Fibroblast of skin of back (primary cell): ENCODE results near the gene MSI2. TPM values are rescaled to one million over a fixed set of nuclear protein-coding genes. Genes with fewer than 3 reads are reported as not detected.
"Not testable (repeated sequence)": the region's sequence is repeated elsewhere in the genome, so short reads cannot be mapped to it uniquely, and the experiment has no call there.

Experiments
- DNase-seq: peaks from one replicate; pipeline ENCODE4 v3.0.0-alpha.2; 2013
- polyA plus RNA-seq, 2 experiments: library from polyadenylated mRNA; unstranded; fragments of 120-200 nt; gene quantifications; one replicate each; pipeline ENCODE4 v1.2.1, GENCODE V29; 2013; ENCODE audit not compliant: insufficient read length in 2 of 2

Gene MSI2
- 6.2 TPM for polyA plus RNA-seq (2013, experiment 1 of 2; ENCODE audit: insufficient read length)
- 6.2 TPM for polyA plus RNA-seq (2013, experiment 2 of 2; ENCODE audit: insufficient read length)

DNA sequence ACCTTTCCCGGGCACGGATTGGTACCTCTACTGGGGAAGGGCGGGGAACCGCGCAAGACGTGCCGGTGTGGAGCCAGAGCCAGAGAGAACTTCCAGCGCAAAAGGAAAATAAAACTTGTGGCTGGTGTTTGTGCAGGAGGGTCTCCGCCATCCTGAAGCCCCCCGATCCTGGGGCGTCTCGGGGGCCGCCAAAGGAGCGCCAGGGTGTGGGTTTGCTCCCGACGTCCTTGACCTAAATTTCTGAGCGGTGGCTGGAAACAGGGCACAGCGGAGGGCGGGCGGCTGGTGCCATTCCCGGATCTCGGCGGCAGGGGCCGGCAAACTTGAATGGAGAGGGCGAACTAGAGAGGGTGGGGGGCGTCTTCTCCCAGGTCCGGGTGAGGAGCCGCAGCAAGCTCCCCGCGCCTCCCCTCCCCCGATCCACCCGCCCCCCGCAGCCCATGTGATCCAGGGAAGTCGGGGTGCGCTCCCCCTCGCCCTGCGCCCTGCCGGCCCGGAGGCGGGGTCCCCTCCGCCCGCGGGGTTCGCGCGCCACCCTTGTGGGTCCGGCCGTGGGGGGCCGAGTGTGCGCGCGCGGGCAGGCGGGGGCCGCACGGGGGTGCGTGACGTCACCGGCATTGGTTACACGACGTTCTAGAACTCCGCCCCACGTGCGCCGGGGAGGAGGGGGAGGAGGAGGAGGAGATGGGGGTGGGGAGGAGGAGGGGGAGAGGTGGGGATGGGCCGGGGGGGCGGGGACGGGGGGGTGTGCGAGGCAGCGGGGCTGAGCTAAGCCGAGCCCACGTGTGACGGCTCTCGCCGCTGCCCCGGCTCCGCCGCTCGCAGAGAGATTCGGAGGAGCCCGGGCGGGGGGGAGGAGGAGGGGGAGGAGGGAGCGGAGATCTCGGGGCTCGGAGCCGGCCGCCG, at the start of gene MSI2:
TSS of gene MSI2 (plus strand) at position 748 of the 906 bp plus-strand sequence. CDS start 220 bp downstream, outside the sequence.
- peak; percentile 77 for DNase-seq

DNA sequence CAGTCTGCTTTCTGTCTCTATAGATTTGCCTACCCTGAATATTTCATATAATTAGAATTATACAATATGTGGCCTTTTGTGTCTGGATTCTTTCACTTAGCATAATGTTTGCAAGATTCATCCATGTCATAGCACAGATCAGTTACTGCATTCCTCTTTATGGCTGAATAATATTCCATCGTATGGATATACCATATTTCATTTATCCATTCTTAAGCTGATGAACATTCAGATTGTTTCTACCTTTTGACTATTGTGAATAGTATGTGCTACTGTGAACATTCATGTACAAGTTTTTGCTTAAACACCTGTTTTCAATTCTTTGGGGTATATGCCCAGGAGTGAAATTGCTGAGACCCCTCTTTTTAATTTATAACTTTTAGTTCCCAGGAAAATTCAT, 49.4 kb upstream of the MSI2 start:
- DNase-seq, result no peak

DNA sequence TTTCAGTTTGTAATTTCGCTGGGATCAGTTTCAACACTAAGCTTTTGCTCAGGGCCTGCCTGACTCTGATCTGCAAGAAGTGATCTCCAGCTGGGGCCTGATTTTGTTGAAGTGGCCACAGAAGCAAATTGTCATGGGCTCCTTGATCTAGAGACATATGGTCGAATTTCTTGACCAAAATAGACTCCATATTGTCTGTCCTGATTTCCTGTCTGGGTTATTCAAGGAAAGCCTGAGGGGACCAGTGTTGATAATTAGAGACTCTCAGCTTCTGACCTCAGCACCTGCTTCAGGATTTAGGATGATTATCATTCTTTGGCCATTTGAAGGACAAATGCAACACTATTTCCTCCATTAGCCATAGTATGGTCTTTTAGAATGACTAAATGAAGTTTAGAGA, 48.9 kb upstream of the MSI2 start:
- DNase-seq, result no peak

DNA sequence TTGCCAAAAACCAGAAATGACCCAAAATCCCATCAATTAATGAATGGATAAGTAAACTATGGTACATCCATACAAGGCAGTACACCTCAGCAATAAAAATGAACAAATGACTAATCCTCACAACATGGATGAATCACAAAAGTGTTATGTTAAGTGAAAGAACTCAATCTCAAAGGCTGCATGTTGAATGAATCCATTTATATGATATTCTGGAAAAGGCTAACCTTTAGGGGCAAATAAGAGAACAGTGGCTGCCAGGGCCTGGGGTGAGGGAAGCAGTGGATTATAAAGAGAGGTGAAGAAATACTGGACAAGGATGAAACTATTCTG, 46.1 kb upstream of the MSI2 start:
- no peak for DNase-seq

DNA sequence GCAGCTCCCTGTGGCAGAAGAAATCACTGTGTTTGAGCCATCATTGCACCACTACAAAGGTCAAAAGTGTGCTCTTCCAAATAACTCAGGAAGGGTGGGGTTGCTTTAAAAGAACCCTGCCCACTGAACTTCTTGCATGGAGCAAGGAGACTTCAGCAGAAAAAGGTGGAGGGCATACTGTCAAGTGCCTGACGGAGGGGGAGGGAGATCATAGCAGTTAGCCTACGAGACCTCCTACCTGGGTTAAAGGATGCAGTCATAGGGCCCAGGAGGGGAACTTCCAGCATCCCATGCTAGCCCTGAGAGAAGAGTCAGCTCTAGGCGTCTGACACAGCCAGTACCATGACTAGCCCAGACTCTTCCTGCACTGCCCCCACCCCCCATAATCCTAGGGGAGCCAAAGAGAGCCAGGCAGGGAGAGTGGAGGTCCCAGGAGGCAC, 45.3 kb upstream of the MSI2 start:
- DNase-seq, result peak; percentile 9

DNA sequence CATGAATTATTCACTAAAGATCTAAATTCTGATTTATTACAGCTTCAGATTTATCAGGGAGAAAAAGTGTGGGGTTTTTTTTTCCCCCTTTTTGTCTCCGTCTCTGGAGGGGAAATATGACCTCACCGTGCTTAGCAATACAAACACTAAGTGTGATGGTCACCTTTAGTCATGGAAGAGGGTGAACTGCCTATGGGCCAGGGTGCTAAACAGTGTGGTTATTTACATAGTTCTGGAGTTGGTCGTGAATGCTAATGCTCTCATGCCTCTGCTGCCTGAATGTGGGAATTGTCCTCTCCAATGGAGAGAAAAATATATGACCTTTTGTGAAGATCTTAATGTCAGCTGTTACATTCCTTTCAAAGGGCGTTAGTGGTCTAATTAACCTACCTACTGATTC, 44.8 kb upstream of the MSI2 start:
- peak; percentile 24 for DNase-seq

DNA sequence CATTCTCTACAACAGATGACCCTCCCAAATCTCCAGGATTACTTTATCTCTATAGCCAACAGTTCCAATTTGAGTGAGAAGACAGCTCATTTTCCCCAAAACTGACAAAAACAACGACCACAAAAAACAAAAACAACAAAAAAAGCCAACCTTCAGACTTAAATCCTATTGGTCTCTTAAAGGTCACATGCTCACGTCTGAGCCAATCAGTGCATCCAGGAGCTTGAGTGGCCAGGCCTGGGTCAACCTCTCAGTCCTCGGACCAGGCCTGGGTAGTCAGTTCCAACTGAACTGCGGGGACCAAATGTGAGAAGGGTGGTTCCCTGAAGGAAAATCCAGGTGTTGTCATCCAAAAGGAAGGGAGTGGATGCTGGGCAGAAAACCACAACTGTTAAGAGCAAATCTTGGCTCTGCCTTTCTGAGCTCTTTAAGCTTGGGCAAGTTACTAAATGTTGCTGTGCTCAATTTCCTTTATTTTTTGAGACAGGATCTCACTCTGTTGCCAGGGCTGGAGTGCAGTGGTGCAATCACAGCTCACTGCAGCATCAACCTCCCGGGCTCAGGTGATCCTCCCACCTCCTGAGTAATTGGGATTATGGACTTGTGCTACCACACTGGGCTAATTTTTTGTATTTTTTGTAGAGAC, 43.0 kb upstream of the MSI2 start:
- no peak for DNase-seq

DNA sequence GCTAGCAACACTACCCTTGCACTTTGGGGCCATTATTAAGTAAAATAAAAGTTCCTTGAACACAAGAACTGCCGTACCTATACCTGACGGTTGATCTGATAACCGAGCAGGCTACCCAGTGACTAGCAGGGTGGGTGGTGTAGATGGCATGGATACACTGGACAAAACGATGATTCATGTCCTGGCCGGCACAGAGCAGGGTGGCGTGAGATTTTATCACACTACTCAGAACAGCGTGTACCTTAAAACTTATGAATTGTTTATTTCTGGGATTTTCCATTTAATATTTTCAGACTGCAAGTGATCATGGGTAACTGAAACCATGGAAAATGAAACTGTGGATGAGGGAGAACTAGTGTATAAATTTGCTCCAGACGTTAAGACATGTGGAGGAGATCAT, 41.0 kb upstream of the MSI2 start:
- no peak for DNase-seq

DNA sequence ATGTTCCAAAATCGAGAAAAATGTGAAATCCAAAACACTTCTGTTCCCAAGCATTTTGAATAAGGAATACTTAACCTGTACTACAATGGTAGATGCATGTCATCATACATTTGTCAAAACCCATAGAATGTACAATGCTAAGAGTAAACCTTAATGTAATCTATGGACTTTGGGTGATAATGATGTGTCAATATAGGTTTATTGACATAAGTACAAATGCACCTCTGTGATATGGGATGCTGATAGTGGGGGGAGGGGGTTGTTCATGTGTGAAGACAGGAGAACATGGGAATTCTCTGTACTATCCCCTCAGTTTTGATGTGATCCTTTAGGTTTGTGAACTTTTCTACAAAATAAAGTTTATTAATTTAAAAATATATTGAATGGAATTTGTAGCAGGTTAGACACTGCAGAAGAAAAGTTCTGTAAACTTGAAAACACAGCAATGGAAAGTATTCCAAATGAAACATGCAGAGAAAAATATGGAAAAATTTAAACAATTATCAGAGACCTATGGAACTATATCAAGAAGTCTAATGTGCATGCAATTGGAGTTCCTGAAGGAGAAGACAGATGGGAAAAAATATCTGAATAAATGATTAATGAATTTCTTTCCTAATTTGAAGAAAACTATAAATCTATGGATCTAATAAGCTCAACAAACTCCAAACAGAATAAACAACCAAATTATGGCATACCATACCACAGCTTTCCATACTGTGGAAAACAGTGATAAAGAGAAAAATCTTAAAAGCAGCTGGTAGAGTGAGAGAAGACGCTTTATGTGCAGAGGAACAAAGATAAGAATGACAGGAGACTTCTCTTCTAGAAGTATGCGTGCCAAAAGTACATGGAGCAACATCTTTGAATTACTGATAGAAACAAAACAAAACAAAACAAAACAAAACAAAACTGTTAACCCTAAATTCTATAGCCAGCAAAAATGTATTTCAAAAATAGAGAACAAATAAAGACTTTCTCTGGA, 34.7 kb upstream of the MSI2 start:
- DNase-seq, result no peak

DNA sequence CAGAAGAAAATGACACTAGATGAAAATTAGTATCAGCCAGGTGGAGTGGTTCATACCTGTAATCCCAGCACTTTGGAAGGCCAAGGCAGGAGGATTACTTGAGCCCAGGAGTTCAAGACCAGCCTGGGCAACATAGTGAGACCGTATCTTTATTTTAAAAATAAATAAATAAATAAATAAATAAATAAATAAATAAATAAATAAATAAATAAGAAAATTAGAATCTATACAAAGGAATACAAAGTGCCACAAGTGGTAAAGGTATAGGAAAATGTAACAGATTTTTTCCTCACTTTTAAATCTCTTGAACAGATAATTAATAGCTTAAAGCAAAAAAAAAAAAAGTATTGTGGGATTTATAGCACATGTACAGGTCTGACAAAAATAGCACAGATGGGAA, 33.9 kb upstream of the MSI2 start:
- not testable (repeated sequence) for DNase-seq

DNA sequence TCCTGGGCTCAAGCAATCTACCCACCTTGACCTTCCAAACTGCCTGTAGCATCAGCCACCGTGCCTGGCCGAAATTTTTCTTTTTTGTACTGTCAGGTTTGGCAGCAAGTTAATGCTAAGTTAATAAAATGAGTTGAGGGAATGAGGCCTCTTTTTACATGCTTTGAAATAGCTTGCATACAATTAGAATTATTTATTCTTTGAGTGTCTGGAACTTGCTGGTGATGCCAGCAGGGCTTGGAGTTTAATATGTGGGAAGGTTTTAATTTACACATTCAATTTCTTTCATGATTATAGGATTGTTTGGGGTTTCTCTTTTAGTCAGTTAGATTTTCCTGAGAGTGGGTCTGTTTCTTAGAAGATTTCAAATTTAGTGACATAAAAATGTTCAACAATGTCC, 31.2 kb upstream of the MSI2 start:
- no peak for DNase-seq

DNA sequence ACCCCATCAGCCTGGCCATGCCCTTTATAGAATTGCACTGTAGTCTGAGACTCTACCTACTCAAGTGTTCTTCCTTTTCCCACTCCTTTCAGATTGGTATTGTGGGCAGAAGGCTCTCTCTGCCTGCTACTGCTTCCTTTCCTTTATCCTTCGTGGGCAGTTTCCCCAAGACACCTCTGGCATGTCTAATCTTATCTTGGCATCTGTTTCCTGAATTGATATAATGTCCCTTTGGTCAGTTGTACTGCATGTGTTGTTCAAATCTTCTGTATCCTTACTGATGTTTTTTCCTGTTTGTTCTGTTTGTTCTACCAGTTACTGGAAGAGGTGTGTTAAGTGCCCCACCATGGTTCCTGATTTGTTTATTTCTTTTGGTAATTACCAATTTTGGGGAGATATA, 29.5 kb upstream of the MSI2 start:
- no peak for DNase-seq

DNA sequence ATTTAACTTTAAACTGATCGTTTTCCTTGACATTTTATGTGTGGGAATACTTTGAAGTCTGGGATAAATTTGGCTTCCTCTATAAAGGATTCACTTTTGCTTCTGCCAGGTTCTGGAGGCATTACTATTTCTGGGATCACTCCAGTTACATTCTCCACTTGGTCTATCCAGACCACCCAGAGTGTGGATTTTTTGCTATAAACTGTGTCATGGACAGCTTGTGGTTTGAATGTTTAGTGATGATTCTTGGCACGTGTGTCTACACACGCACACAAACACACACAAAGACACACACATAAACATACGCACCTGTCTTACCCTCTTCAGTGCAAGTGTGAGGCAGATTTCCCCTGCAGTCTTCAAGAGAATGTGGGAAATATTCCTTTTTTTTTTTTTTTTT, 27.4 kb upstream of the MSI2 start:
- DNase-seq, result no peak

DNA sequence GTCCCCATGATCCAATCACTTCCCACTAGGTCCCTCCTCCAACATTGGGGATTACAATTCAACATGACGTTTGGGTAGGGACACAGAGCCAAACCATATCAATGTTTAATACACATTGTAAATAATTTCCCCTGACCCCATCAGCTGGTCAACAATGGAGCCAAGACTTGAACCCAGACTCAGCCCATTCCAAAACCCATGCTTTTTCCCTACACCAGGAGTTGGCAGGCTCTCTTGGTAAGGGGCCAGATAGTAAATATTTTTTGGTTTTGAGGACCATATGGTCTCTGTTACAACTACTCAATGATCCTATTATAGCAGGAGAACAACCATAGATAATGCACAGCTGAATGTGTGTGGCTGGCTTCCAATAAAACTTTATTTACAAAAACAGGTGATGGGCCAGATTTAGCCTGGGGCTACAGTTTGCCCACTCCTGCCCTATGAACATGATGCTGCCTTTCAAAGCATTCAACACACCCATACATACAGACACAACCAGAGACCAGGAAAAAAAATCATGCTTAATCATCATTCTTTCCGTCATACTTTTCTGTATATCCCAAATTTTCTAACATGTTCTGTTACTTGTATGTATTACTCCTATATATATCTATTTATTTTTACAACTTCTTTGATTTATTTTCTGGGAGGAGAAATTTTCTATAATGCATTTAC, 22.1 kb upstream of the MSI2 start:
- DNase-seq, result no peak

DNA sequence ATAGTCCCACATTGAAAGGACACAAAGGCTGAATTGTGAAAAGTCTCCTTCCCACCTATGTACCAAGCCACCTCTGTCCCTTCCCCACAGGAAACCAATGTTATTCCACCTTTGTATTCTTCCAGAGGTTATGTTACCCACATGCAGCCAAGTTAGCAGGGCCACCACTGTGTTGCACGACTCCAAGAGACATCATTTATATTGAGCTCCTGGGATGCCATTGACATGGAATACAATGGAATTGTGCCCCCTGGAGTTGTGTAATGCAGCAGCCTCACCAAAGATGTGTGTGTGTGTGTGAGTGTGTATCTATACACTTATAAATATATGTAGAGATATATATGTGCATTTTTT, 21.6 kb upstream of the MSI2 start:
- no peak for DNase-seq

DNA sequence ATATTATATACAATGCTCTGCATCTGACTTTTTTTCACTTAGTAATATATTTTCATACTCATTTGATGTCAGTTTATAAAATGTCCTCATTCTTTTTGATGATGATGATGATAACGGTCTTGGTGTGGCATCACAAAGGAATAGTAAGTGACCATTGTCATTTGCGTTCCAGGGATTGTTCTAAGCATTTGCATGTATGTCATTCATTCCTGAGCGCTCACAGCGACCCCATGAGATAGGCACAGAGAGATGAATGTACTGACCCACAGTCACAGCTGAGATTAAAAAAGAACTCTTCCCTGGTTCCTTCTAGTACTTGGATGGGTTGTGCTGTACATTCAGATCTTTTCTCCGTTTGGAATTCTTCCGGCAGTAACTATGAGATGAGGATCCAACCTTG, 21.2 kb upstream of the MSI2 start:
- DNase-seq, result no peak

DNA sequence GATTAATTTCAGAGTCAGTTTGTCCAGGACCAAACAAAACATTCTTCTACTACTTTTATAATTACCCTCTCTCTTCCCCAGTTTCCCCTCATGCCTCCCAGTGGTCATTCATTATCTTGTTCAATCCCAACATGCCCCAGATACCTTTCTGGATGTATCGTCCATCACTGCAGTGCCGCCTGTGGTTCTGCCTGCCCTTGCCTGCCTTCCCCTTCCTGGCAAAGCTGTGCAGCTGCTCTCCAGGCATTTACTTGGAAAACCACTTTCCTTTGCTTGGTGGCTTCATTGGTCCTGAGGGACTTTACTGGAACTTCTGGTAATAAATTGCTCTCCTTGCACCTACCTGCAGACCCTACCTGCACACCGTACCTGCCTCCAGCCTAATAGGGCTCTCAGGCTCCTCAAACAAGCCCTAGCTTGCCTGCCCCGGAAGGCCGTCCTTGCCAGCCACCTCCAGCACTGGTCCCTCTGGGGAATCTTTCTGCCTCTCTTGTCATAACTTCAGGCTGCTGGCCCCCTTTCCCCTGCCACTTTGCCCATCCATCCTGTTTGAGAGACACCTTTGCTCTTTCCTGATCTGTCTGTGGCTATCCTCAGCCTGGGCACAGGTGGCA, 19.5 kb upstream of the MSI2 start:
- DNase-seq, result no peak

DNA sequence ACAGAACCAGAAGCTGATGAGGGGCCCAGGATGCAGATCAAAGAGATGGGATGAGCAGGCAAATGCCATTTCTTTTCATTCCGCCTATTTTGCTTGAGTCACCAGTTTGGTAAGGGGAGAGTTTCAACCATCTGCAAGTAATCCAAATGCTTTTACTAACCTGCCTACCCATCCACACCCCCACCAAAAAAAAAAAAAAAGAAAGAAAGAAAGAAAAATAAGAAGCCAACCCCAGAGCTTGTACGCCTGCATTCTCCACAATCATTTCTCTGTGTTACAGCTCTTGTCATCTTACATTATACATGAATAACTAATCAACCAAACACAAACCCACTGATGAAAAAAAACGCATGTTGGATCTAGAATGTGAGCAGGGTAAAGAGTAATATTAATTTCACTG, 15.7 kb upstream of the MSI2 start:
- DNase-seq, result no peak

DNA sequence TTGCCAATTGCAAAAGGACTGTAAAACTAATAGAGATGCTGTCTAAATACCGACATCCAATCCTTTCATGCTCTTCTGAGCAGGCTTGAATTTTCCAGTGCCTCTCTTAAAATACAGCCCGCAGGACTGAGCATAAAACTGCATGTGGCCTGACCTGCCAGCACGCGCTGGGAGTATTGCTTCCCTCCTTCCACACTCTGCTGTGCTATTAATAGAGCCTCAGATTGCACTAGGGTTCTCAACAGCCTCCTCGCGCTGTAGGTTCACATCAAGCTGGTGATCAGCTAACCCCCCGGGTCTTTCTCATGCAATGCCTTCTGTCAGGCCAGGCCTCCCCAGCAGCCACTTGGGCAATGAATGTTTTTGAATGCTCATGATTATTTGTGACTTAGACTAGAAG, 14.2 kb upstream of the MSI2 start:
- no peak for DNase-seq

DNA sequence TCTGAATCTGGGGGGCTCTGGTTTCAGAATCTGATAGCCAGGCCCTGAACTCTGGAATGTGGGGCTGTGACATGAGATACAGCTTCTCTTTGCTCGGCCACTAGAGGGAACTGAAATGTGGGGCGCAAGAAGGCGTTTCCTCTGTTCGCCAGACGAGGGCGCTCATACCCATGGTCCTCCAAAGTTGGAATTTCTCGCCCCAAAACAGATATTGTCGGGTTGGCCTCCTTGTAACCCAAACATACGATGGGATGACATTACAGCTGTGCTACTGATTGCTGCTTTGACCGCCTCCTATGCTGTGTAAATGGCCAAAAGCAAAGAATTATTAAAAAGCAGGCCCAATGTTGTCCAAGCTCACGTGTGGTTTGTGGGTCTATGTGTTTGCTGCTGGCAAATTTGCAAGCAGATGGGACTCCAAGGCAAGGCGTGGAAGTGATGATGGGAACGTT, 13.1 kb upstream of the MSI2 start:
- DNase-seq, result peak; percentile 47

DNA sequence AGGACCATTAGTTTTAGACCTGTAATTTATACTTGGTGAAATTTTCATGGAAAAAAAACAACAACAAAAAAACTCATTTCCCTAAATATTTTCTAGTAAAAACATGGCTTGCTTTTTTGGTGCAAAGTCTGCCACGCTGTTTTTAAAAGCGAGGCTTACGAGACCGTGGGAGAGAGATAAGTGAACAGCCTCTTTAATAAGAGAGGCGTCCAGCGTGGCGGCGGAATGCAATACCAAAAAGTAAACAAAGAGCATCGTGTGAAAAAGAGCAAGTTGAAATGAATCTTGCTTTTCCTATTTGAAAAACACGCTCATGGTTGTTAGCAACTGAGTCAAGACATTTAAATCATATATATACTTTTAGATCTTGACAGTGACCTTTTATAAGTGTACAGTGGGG, 10.5 kb upstream of the MSI2 start:
- no peak for DNase-seq

DNA sequence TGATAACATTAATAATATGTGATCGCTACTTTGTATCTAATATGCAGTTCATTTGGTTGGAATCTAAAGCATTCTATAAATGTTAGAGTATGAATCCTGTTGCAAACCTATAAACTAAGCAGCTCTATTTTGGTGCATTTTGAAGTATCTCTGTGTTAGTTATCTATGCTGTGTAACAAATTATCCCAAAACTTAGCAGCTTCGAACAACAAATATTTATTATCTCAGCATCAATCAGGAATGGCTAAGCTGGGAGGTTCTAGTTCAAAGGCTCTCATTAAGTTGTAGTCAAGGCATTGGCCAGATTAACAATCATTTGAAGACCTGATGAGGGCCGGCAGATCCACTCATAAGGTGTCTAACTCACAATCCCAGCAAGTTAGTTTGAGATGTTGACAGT, 10.1 kb upstream of the MSI2 start:
- DNase-seq, result no peak
